GM20431 (cell line): ENCODE measurements around the gene SRPX2.

Experiments
- in situ Hi-C: fragments of 300-500 bp; cut with MseI, MboI; formaldehyde crosslinking; loops from one replicate; pipeline ENCODE4 v1.15.0; 2020; ENCODE audit warnings: low sequenced_read_pairs; ENCODE audit not compliant: unreplicated experiment

SRPX2 gene, protein sequence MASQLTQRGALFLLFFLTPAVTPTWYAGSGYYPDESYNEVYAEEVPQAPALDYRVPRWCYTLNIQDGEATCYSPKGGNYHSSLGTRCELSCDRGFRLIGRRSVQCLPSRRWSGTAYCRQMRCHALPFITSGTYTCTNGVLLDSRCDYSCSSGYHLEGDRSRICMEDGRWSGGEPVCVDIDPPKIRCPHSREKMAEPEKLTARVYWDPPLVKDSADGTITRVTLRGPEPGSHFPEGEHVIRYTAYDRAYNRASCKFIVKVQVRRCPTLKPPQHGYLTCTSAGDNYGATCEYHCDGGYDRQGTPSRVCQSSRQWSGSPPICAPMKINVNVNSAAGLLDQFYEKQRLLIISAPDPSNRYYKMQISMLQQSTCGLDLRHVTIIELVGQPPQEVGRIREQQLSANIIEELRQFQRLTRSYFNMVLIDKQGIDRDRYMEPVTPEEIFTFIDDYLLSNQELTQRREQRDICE

GRCh38 chrX:100643956-100644860 is at the start of gene SRPX2:
TSS of gene SRPX2 (plus strand) at chrX:100644199. CDS start at chrX:100646323, 2,124 bp downstream.
- in situ Hi-C loops, result no loop called here

GRCh38 chrX:100596601-100597000 is 47.4 kb upstream of the SRPX2 start:
- in situ Hi-C loops, result no loop called here

DNA sequence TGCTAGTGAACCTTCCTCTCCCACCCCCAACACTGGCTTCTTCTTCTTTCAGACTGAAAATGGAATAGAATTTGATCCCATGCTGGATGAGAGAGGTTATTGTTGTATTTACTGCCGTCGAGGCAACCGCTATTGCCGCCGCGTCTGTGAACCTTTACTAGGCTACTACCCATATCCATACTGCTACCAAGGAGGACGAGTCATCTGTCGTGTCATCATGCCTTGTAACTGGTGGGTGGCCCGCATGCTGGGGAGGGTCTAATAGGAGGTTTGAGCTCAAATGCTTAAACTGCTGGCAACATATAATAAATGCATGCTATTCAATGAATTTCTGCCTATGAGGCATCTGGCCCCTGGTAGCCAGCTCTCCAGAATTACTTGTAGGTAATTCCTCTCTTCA is 44.5 kb upstream of the SRPX2 start:
- in situ Hi-C loops, result no loop called here

- in situ Hi-C loops, result no loop called here
Observed at GRCh38 chrX:100600340-100600739, 43.7 kb upstream of the SRPX2 start.

DNA sequence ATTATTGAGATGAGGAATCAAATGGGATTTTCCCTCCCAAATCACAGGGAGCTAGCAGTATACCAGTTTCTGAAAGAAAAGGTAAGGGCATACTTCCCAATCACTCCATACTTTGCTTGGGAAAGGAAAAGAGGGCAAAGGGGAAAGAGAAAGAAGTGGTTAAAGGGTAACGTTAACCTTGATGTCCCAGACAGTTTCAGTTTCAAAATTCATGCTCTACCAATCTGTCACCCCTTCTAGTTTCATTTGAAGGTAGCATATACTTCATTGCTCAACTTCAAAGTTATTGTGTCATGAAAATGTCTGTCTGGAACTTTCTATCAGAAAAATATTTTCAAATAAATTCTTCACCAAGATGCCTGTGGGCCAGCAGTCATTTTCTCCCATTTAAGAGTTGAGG is 43.2 kb upstream of the SRPX2 start:
- in situ Hi-C loops, result no loop called here

GRCh38 chrX:100606753-100607152 is 37.2 kb upstream of the SRPX2 start:
- in situ Hi-C loops, result no loop called here

- in situ Hi-C loops, result no loop called here
Observed at GRCh38 chrX:100609591-100609990, 34.4 kb upstream of the SRPX2 start.

DNA sequence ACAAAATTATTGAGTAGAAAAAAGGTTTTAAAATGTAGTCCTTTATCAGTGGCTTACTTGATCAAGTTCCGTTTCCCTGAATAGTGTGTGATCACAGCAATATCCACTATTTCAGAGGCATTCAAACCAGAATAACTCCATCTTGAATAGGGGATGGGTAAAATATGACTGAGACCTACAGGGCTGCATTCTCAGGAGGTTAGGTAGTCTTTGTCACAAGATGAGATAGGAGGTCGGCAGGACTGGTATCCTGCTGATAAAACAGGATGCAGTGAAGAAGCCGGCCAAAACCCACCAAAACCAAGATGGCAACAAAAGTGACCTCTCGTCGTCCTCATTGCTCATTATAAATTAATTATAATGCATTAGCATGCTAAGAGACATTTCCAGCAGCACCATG is 32.0 kb upstream of the SRPX2 start:
- in situ Hi-C loops, result no loop called here

DNA sequence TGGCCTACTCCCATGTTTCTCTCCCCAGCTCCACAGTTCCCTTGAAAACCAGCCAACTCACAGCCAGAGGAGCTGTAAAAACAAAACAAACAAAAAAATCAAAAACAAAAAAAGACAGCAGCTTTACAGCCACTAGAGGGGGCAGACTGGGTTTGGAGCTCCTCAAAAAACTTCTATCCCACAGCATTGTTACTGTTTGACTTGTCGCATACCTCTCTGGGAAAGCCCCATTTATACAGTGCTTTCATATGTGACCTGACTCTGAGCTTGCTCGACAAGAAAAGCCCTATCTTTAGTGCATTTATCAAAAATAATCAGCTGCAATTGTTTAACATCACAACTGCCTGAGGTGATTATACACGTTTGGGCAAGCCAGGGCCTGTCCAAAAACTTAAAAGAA is 29.0 kb upstream of the SRPX2 start:
- in situ Hi-C loops, result no loop called here

DNA sequence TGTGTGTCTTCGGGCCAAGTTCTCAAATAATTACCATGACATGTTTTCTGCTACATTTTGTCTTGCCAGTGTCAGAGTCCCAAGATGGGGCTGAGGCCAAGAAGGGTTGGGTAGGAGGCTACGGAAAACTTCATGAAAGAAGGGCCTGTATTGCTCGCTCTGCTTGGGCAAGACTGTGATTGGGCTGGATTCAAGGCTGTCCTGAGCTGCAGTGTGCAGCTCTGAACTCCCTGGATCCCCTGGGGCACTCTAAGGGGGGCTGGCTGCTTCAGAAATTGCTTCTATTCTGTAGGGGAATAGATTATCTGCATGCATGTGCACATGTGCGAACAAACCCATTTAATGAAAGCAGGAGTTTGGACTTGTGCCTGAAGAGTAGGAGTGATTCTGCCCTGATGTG is 21.0 kb upstream of the SRPX2 start:
- in situ Hi-C loops, result no loop called here

DNA sequence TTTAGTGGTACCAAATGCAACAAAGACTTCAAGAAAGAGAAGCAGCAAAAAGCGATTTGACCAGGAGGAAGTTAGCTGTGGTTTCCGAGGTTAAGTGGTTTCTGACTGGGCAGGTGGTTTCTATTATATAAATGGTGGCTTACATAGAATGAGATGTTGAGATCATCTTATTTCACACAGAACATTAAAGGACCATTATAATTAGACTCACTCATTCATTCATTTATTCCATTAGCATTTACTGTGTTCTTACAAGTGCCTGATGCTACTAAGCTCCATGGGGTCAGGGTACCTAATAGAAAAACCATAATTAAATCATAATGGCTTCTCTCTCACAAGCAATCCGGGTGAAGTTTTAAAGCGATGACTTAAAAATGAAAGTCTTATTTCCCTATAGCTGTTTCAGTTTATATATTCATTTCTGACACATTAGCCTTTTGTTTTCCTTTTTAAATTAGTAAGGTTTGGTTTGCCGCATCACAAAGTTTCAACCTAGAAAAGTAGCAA is 18.0 kb upstream of the SRPX2 start:
- in situ Hi-C loops, result no loop called here

DNA sequence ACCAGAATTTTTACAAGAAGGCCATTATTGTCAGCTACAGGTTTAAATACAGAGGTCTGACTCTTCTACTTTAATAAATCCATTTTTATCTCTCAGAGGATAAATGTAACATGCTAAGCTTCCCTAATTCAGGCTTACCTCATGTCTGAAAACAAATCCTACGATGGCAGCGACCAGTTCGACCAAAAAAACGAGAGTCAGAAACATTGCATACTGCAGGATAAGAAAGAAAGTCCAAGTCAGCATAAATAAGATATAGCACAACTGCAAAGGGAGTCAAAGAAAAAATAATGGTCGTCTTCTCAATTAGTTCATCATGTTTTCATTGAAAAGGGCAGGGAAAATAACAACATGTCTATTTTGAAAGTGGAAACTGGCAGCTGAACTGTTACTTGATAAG is 9.0 kb upstream of the SRPX2 start:
- in situ Hi-C loops, result no loop called here

DNA sequence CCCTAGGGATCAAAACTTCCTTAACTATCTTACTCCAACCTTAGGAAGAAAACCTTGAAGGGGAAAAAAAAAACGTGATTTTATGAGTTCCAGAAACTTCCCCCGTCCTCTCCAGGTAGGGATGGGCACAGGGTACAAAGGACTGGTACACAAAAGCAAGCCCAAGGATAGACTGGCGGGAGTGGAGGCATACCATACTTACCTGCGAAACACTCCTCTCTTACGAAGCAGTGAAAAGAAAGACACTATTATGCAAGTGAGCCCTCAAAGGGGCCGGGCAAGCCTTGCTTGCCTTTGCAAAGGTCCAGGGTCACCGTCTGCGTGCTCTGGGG is 8.0 kb upstream of the SRPX2 start:
- in situ Hi-C loops, result no loop called here

DNA sequence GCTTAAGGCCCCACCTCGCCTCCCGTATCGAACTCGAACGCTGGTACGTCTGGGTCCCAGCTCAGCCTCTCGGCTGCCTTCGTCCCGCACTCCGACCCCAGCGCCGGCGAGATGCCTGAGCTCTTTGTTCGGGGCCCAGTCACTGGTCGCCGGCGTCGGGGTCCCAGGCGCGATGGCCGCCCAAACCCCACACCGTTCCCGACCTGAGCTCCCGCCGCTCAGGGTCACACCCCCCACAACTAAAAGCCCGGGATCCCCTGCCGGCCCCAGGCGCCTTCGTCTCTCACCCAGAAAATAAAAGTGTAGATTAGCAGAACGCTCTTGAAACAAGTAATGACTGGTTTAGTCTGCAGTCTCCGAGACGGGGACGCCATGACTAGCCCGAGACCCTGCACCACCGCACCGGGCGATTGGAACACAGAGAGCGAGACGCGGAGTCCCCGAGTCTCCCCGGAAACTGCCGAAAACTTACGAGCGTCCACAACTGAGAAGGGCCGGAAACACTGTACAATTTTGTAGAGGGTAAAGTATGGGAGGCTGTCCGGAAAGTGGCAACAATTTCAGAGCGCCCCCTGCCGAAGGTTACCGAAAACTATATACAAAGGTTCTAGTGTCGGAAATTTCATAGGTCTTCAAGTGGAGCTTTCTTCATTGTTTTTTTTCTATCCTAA is 7.5 kb upstream of the SRPX2 start, which contains the start of gene TSPAN6:
TSS of gene TSPAN6 (minus strand) at position 486 of the 671 bp plus-strand sequence. CDS start at position 374, 112 bp downstream.
- in situ Hi-C loops, result no loop called here

DNA sequence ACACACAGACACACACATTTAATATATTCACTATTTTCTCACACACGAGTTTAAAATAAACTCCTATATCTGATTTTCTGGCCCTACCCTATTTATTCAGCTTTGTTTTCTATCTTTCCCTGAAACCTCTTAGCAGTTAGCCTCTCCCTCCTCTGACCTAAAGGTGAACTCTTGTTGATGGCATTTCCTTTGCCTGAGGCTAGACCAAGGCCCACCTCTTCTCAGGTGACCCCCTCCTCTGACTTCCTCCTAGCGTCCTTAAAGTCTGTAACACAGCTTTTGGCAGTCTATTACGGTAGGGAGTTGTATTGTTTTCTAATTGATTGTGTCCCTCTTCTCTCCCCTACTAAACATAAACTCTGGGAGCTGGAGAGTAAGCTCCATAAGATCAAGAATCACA is 1.7 kb upstream of the SRPX2 start:
- in situ Hi-C loops, result no loop called here

GRCh38 chrX:100643212-100643611 is 787 bp upstream of the SRPX2 start:
- in situ Hi-C loops, result no loop called here

- in situ Hi-C loops, result no loop called here
Observed at GRCh38 chrX:100645106-100645505, 1.1 kb downstream of the SRPX2 start.

- in situ Hi-C loops, result no loop called here
Observed at GRCh38 chrX:100647095-100647494, 3.1 kb downstream of the SRPX2 start.

- in situ Hi-C loops, result no loop called here
Observed at GRCh38 chrX:100647739-100648138, 3.7 kb downstream of the SRPX2 start.
